NOMO-1 (cell line): ENCODE data around the gene TTC39B.
A peak's percentile ranks its signal among the peaks of the same experiment; 100 is the strongest.
"Not testable (repeated sequence)": the region's sequence is repeated elsewhere in the genome, so short reads cannot be mapped to it uniquely, and the experiment has no call there.

Experiments
- DNase-seq, 2 experiments: peaks; one replicate each; lab custom pipeline; 2025; ENCODE audit not compliant: unreplicated experiment in 2 of 2; lab: John Stamatoyannopoulos, UW

TTC39B gene

GRCh38 chr9:15306757-15307522 lies at the start of gene TTC39B:
Gene TTC39B (minus strand): TSS chr9:15307216. CDS start chr9:15307125, 91 bp downstream.
- DNase-seq: peak; percentile 44 to 55

- DNase-seq: no peak
Observed at GRCh38 chr9:15355669-15356068, 48.7 kb upstream of the TTC39B start.

- no peak for DNase-seq
Observed at GRCh38 chr9:15354713-15355112, 47.7 kb upstream of the TTC39B start.

GRCh38 chr9:15353892-15354291 lies 46.9 kb upstream of the TTC39B start:
- no peak for DNase-seq

GRCh38 chr9:15352306-15352705 lies 45.3 kb upstream of the TTC39B start:
- DNase-seq: no peak

GRCh38 chr9:15349892-15350761 lies 43.1 kb upstream of the TTC39B start:
- DNase-seq: no peak

GRCh38 chr9:15346837-15347236 lies 39.8 kb upstream of the TTC39B start:
- DNase-seq: no peak

GRCh38 chr9:15344191-15344590 lies 37.2 kb upstream of the TTC39B start:
- no peak for DNase-seq

- DNase-seq: no peak
Observed at GRCh38 chr9:15333376-15333881, 26.4 kb upstream of the TTC39B start.

GRCh38 chr9:15332939-15333338 lies 25.9 kb upstream of the TTC39B start:
- no peak for DNase-seq

GRCh38 chr9:15329539-15330109 lies 22.6 kb upstream of the TTC39B start:
- DNase-seq: no peak

GRCh38 chr9:15328946-15329345 lies 21.9 kb upstream of the TTC39B start:
- DNase-seq: no peak

- DNase-seq: not testable (repeated sequence)
Observed at GRCh38 chr9:15322695-15323094, 15.7 kb upstream of the TTC39B start.

GRCh38 chr9:15319661-15320060 lies 12.6 kb upstream of the TTC39B start:
- not testable (repeated sequence) for DNase-seq

GRCh38 chr9:15317836-15318235 lies 10.8 kb upstream of the TTC39B start:
- DNase-seq: no peak

- DNase-seq: no peak
Observed at GRCh38 chr9:15311607-15312006, 4.6 kb upstream of the TTC39B start.

- DNase-seq: no peak
Observed at GRCh38 chr9:15310107-15310850, 3.3 kb upstream of the TTC39B start.

- DNase-seq: no peak
Observed at GRCh38 chr9:15308511-15308910, 1.5 kb upstream of the TTC39B start.

GRCh38 chr9:15307523-15307841 lies 466 bp upstream of the TTC39B start:
- no peak for DNase-seq

GRCh38 chr9:15306068-15306756 lies 804 bp downstream of the TTC39B start:
- DNase-seq: no peak
